Activated CD4-positive, alpha-beta T cell treated with anti-CD3 and anti-CD28 coated beads for 1 hour (primary cell): Measurements from ENCODE around the gene SLX4.
"Not testable (repeated sequence)": the region's sequence is repeated elsewhere in the genome, so short reads cannot be mapped to it uniquely, and the experiment has no call there.

Source experiments
- DNase-seq: peaks from one replicate; pipeline ENCODE4 v3.0.0-alpha.2; 2020

SLX4 gene

DNA sequence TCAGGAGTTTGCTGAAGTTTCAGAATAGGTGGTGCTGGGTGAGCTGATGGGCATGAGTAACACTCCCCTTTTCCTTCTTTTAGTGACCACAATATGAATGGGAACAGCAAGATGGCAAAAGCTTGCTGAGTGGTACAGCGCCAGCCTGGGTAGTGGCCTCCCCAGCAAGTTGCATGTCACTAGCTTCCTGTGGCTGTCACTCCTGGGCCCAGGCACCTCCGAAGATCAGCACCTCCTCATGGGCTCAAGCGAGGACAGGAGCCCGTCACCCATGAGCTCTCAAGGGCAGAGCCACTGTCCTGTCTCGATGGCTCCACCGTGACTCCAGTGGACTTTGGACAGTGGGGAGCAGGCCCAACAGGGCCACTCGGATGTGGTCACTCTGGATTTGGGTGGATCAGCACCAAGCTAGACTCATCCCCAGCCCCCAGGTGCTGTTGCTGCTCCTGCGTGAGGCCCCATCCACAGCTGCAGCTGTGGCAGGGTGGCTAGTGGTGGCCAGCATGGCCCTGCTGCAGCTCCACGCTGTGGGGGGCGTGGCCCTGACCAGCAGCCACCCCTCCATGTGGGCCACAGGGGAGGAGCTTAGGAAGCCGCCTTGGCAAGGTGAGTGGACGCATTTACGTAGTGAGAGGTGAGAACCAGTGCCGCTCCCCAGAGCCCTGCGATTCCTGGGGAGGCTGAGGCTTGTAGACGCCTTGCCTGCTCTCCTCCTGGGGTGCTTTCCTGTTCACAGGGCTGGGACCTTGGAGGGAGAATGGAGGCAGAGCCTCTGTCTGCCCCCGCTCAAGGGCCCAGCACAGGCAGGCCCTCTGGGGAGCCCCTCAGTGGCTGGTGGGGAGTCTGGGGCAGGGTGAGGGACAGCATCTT, 29.5 kb upstream of the SLX4 start:
- DNase-seq: no peak

- no peak for DNase-seq
Observed at GRCh38 chr16:3640207-3640606, 28.8 kb upstream of the SLX4 start.

- DNase-seq: no peak
Observed at GRCh38 chr16:3638916-3639644, 27.7 kb upstream of the SLX4 start.

- no peak for DNase-seq
Observed at GRCh38 chr16:3637371-3637923, 26.0 kb upstream of the SLX4 start.

- DNase-seq: no peak
Observed at GRCh38 chr16:3625911-3626732, 14.7 kb upstream of the SLX4 start.

DNA sequence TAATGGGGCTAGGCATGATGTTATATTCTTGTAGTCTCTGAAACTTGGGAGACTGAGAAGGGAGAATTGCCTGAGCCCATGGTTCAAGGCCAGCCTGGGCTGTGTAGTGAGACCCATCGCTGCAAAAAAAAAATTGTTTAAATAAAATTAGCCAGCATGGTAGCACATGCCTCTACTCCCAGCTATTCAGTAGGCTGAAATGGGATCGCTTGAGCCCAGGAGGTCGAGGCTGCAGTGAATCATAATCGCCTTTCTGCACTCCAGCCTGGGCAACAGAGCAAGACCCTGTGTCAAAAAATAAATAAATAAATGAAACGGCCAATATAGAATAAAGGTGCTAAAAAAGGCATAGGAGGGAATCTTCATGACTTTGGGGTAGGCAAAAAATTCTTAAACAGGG, 13.9 kb upstream of the SLX4 start:
- DNase-seq: no peak

GRCh38 chr16:3623642-3624041, 12.2 kb upstream of the SLX4 start:
- no peak for DNase-seq

DNA sequence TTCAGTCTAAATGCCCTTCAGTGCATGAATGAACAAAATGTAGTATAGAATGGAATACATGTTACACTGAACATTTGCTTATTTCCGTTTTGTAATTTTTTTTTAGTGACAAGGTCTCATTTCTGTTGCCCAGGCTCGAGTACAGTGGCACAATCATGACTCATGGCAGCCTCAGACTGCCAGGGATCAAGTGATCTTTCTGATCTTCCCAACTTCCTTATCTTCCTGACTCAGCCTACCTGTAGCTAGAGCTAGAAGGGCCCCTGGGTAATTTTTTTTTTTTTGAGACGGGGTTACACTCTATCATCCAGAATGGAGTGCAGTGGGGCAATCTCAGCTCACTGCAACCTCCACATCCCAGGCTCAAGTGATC, 7.3 kb upstream of the SLX4 start:
- DNase-seq: no peak

DNA sequence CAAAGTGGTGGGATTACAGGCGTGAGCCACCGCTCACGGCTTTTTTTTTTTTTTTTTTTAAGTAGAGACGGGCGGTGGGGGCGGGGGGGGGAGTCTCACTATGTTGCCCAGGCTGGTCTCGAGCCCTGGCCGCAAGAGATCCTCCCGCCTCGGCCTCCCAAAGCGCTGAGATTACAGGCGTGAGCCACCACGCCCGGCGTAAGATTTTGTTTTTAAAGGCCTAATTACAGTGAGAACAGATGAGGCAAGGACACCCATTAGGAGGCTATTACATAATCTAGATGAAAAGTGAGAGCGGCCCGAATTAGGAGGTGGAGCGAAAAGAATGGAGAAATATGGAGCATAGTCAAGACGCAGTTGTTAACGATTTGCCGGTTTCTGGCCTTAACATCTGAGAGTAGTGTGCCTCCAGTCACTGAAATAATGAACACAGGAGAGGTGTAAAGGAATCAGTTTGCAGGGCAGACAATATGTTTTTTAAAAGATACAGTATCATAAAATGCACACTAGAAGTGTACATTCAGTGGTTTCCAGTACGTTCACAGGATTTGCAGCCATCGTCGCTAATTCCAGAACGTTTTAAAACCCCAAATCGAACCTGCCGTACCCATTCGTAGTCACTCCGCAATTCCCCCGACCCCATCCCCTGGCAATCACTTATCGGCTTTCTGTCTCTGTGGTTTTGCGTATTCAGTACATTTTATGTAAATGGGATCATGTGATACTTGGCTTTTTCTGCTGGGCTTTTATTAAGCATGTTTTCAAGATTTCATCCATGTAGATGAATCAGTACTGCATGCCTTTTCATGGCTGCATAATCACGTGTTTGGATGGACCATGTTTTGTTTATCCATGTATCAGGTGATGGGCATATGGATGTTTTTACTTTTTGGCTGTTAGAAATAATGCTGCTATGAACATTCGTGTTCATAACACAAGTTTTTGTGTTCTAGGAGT, 1.4 kb upstream of the SLX4 start:
- no peak for DNase-seq

DNA sequence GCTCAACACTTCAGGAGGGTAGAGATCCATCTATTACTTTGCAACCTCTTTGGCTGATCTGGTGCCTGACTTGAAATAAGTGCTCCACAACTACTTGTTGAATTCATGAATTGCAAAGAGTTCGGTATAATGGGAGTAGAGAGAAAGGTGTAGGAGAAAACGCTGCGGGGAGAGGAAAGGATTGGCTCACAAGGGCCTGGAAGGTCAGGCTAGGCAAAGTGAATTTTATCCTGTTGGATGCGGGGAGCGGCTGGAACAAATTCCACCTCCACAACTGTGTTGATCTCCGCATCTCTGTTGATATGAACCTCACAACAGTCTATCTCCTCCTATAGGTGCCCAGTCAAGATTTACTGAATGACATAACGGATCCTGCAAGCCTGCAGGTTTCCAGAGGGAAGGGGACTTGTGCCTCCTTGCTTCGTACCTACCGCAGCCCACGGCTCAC, 684 bp downstream of the SLX4 start:
- no peak for DNase-seq

GRCh38 chr16:3609895-3610697, 1.3 kb downstream of the SLX4 start:
- DNase-seq: no peak

DNA sequence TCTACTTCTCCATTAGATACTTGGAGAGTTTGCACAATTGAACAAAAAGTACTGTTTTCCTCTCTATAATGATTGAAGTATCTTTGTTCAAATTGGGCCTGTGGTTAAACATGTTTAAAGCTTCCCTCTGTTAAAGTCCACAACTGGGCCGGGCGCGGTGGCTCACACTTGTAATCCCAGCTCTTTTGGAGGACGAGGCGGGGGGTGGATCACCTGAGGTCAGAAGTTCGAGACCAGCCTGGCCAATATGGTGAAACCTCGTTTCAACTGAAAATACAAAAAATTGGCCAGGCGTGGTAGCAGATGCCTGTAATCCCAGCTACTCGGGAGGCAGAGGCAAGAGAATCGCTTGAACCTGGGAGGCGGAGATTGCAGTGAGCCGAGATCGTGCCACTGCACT, 2.4 kb downstream of the SLX4 start:
- not testable (repeated sequence) for DNase-seq

DNA sequence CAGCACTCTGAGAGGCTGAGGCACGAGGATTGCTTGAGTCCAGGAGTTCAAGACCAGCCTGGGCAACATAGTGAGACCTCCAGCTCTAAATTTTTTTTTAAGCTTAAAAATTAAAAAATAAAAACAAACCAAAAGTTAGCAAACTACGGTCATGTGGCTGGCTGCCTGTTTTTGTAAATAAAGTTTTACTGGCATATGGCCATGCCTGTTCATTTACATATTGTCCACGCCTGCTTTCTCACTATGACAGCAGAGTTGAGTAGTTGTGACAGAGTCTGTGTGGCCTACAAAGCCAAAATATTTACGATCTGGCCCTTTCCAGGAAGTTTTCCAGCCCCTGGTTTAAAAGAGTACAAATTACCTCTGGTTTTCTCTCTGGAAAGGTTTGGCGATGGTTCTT, 3.3 kb downstream of the SLX4 start:
- DNase-seq: no peak

- DNase-seq: no peak
Observed at GRCh38 chr16:3607634-3608033, 3.8 kb downstream of the SLX4 start.

DNA sequence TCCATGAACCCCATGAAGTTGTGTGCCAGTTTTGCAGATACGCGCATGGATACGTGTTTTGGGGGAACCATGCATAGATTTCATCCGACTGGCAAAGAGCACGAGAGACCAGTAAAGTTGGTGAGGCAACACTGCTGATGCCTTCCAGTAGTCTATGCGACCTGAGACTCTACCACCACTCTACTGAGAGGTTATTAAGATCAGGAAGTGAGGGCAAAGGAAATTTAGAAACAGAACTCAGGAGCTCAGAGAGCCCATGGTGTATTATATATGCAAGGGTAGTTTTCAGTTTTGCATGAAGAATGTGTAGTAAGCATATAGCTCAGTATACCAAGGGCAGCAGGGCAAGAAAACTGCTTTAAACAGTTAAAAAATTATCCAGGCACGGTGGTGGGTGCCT, 4.2 kb downstream of the SLX4 start:
- no peak for DNase-seq

DNA sequence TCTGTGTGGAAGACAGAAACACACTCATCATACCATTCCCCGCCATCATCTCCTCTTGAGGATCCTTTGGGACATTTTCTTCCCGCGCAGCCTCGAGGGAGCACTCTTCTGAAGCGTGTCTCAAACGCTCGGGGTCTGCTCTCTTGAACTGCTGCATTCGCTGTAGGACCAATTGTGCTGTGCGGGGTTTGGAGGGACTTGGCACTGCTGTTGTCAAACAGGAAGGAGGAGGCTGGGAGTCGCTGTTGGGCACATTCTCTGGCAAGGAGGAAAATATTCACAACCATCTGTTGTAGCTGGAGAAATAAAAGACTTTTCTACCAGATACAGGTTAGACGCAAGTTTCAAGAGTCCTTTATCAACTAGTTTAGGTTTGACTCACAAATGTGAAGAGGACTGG, 5.0 kb downstream of the SLX4 start:
- no peak for DNase-seq

DNA sequence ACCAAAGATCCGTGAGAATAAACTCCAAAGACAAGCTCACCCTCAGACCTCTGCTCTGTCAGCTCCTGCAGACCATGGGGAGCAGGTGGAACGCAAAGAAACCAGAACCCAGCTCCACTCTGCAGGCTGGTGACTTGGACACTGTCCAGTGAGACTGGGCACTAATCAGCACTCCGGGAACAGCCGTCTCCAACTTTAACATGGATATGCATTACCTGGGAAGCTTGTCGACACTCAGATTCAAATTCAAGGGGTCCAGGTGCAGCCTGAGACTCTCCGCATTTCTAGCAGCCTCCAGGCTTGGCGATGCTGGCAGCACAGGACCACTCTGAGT, 9.1 kb downstream of the SLX4 start:
- DNase-seq: no peak

DNA sequence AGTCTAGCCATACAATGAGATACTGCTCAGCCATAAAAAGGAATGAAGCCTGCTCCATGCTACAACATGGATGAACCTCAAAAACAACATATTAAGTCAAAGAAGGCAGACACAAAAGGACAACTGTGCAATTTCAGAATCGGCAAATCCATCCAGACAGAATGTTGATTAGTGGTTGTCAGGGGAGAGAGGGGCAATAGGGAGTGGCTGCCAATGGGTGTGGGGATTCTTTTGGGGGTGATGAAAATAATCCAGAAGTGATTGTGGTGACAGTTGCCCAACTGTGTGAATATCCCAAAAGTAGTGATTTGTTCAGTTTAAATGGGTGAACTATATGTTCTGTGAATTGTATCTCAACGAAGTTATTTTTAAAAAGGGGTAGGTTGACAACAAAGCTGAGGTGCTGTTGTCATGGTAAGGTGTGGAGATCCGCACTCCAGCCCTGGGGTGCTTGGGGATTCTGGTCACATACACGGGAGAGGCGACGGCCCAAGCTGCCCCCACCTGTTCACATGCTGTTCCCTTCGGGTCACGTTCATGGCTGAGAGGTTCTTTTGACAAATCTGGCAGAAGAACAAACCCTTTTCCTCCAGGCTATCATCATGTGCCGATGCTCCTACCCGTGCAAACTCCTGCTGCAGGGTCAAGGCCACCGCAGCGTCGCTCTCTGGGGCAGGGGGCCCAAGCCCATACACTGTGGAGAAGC, 9.6 kb downstream of the SLX4 start:
- no peak for DNase-seq

GRCh38 chr16:3599922-3600321, 11.5 kb downstream of the SLX4 start:
- DNase-seq: no peak

- DNase-seq: no peak
Observed at GRCh38 chr16:3599121-3599520, 12.3 kb downstream of the SLX4 start.

DNA sequence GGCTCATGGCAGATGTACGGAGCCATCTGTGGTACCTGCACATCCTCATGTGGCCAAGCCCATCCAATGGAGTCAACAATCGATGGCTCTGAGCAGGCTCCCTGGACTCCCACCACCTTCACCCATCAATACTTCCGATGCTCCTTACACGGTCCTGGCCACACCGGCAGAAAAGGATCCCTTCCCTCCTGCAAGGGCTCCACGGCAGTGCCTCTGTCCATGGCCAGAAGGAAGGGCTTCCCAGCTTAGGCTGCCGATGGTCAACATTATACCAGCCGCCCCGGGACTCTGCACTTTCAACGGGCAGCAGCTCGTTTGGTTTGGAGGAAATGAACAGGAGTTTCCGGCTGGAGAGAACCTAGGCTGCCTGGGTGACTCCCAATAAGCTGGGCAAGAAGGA, 13.2 kb downstream of the SLX4 start:
- DNase-seq: no peak
